DLD1 (cell line): ENCODE results near the gene DNAH2.

Experiments
- in situ Hi-C: cut with HindIII; loops from 2 replicates; pipeline ENCODE4 v1.10.0; 2017; ENCODE audit warnings: low sequenced_read_pairs

The DNAH2 gene

GRCh38 chr17:7716901-7717755, at the start of gene DNAH2:
Gene DNAH2, plus strand, starts transcription at chr17:7717744. Its CDS starts 1,991 bp downstream, at chr17:7719735.
- in situ Hi-C loops = no loop called here

GRCh38 chr17:7668482-7668881, 49.1 kb upstream of the DNAH2 start:
- in situ Hi-C loops = no loop called here

GRCh38 chr17:7673239-7673638, 44.3 kb upstream of the DNAH2 start:
- in situ Hi-C loops = no loop called here

- in situ Hi-C loops = no loop called here
Observed at GRCh38 chr17:7674934-7675333, 42.6 kb upstream of the DNAH2 start.

GRCh38 chr17:7676533-7676932, 41.0 kb upstream of the DNAH2 start:
- in situ Hi-C loops = no loop called here

- in situ Hi-C loops = no loop called here
Observed at GRCh38 chr17:7677388-7678067, 40.0 kb upstream of the DNAH2 start.

GRCh38 chr17:7684851-7685532, 32.6 kb upstream of the DNAH2 start:
- in situ Hi-C loops = no loop called here

- in situ Hi-C loops = no loop called here
Observed at GRCh38 chr17:7685533-7686221, 31.9 kb upstream of the DNAH2 start.

- in situ Hi-C loops = no loop called here
Observed at GRCh38 chr17:7686222-7687071, 31.1 kb upstream of the DNAH2 start.

GRCh38 chr17:7687072-7687907, 30.3 kb upstream of the DNAH2 start, which contains the start of gene TP53:
Gene TP53, minus strand, starts transcription at chr17:7687490. Its CDS starts 10,896 bp downstream, at chr17:7676594.
- in situ Hi-C loops = no loop called here

- in situ Hi-C loops = no loop called here
Observed at GRCh38 chr17:7687908-7688807, 29.4 kb upstream of the DNAH2 start, which contains the start of gene WRAP53. Gene WRAP53, plus strand, starts transcription at chr17:7688477. Its CDS starts 172 bp downstream, at chr17:7688649.

- in situ Hi-C loops = no loop called here
Observed at GRCh38 chr17:7688808-7689316, 28.7 kb upstream of the DNAH2 start.

- in situ Hi-C loops = no loop called here
Observed at GRCh38 chr17:7695586-7695985, 22.0 kb upstream of the DNAH2 start.

GRCh38 chr17:7697828-7698588, 19.5 kb upstream of the DNAH2 start:
- in situ Hi-C loops = no loop called here

- in situ Hi-C loops = no loop called here
Observed at GRCh38 chr17:7700510-7700909, 17.0 kb upstream of the DNAH2 start.

- in situ Hi-C loops = no loop called here
Observed at GRCh38 chr17:7701681-7702080, 15.9 kb upstream of the DNAH2 start.

GRCh38 chr17:7702776-7703175, 14.8 kb upstream of the DNAH2 start:
- in situ Hi-C loops = no loop called here
